ENCODE data around the gene SYT6.

Gene SYT6

DNA sequence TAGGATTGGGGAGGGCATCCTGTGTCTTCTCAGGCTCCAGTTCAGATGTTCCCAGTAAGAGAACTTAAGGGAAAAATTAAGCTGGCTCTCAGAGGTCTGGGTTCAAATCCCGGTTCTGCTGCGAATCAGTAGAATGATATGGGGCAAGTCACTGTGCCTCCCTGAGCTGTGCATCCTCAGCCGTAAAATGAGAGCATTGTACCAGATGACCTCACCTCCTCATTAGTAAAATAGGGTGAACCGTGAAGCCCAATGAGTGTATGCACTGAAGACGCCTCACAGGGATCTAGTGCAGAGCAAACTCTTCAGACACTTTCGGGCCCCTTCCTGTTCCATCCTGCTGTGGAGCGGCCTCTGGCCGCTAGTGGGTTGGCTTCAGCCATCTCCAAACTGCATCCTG is 36.0 kb downstream of the SYT6 start:
- DNase-seq: no peak

DNA sequence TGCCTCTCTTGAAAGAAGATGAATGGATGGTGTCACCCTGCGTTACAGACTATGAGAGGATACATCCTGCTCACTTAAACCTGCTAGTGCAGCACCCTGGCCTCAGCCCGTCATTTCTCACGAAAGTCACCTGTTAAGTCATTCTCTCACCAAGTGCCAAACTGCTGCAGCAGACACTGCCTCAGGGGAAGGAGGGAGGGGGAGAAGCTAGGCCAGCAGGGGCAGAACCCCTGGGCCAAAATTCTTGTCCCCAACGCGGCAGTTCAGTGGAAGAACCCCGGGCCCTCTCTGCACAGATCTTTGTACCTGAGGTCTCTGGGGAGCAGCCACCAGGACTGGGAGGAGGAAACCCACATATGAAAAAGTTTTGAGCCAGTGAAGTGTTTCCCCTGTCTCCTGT is 37.6 kb downstream of the SYT6 start:
- no peak for DNase-seq

DNA sequence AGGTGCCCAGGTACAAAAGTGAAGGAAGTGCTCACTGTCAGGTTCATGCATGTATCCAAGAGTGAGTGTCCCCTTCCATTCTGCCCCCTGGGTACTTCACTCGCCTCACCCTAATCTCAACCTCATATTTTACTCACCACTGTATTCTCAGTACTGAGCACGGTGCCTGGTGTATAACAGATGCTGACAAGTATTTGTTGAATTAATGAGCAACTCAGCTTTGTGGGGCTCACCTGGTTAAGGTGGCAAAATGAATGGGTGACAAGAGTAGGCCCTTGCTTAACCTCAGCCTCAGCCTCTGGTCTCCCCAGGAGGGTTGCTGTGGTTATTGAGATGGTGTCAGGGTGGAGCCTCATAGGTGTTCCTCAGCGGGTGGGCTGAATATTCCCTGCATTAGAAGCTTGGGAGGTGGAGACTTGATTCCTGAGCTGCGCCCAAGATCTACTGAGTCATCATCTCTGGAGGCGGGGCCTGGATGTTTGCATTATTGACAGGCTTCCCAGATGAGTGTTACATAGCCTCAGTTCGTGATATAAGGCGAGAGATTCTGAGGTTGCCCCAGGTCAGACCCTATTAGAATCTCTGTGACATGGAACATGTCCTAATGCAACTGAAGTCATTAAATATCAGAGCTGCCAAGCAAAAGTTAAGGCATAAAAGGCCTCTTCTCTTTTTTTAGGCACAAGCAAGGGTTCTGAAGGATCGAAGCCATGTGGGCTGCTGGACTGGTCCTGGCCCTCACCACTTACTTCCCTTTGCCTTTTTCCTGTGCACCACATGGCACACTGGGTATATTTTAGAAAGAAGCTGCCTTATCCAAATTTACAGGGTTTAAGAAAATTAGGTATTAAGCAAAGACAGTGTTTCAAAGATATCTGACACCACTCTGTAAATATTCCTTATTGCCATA is 39.2 kb downstream of the SYT6 start:
- DNase-seq: peak; percentile 75 to 79 (median 78)

- DNase-seq: peak; percentile 89 to 92 (median 90)
These were observed 40.1 kb downstream of the SYT6 start for GRCh38 chr1:114113411-114114184.

DNA sequence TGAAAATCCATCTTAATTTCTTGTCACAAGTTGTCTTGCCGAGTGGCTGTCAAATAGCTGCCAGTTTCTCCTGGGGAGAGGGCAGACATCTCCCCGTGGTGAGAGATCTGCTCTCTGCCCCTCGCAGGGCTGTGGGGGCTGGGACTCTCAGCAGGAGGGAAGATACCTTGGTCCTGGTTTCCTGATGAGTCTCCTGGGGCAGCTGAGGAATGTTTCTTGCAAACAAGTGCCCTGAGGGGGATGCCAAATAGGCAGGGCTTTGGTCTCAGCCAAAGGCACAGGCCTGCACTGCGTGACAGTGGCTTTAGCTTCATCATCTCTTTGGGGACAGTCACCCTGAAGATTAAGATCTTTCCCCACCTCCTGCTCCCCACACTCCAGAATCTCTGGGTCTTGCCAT is 40.9 kb downstream of the SYT6 start:
- no peak for DNase-seq

DNA sequence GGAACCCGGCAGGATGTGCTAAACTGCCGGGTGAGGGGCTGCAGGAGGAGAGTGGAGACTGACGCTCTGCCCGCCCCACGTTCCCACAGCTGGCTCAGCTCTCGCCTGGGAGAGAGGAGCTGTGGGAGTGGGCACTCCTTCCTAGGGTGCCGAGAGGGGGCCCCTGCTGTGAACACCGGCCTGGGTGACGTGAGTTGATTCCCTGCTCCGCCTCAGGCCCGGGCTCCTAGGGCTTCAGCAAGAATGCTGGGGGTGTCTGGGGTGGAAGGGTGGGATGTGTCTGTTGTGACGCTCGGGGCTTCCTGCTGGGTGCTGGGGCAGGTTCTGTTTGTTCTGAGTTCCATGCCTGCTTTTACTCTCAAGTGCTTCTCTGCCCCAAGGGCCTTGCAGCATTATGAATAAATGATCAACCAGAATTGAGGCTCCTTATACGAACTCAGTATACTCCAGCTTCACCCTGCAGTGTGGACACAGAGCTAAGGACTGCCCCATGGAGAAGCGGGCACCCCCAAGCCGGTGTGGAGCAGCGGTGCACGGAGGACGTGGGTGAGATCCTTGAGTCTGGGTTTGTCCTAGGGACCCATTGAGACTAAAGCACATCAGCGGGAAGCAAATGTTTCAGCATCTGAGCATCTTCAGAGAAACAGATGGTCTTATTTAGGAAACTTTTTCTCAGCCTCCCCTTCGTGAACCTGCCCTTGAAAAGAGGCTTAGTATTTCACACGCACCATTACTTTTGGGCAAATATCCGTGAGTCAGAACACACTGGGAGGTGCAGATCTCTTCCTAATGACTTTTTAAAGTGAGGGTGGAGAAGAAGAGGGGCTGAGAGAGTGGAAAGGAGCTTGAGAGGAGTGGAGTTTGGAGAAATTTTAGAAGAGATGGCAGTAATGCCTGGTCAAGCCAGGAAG is 41.7 kb downstream of the SYT6 start:
- no peak for DNase-seq

- DNase-seq: peak; percentile 50 to 69 (median 60)
These were observed 43.7 kb downstream of the SYT6 start for GRCh38 chr1:114109981-114110380.

DNA sequence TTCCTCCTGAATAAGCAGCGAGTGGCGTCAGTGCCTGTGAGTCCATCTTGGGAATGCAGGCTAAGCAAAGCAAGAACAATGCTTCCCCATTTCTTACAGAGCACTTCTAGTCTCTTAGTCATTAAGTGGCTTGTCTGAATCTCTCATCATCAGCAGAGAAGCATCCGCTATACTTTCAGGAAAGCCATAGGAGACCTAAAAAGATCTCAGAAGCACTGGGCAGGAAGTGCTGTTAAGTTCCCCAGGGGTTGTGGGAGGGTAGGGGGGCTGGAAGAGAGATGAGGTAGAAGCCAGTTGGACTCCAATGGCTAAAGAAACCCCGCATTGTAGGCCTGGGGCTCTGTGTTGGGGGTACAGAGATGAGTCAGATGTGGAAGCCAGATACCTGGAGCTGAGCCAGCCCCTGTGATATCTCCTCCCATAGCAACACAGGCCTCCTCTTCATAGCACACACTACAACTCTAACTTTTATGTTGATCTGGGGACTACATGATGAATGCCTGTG is 44.9 kb downstream of the SYT6 start:
- peak; percentile 87 to 96 (median 93) for DNase-seq

DNA sequence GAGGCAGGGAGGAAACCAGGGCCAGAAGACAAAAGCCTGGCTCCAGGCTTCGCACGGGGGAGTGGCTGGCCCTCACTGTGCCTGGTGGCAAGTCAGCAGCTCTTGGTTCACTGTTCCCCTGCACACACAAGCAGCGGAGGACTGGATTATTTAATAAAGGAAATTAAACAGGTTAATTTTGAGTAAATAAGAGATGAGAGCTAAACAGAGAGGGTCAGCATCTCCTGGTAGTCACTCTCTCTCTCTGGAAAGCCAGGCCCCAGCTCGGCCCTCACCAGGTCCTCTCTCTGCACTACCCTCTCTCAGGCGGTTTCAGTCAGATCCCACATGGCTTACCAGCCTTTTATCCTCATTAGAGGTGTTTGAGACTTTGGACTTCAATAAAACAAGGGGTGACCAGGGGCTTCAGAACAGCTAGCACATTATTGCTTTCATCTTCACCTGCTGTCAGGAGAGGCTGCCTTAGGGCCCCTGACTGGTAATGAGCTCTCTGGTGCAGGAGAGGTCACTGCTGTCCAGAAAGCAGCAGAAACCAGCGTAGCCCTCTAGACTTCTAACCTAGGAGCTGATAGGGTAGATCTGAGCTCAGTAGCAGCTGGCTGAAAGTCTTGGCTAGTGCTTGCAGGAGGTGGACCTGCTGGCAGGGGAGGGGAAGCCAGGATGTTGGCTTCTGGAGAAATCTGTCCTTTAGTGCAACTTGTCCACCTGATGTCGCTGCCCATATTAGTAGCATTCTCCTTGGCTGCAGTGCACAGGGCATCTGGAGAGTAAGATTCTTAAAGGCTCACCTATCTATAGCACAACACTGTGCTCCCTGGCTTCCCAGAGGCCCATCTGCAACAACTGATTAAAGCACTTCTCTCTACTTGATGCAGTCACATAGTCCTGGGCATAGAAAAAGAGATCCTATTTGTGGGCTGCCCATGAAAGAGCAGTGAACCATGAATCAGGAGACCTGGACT is 45.9 kb downstream of the SYT6 start:
- no peak for DNase-seq

DNA sequence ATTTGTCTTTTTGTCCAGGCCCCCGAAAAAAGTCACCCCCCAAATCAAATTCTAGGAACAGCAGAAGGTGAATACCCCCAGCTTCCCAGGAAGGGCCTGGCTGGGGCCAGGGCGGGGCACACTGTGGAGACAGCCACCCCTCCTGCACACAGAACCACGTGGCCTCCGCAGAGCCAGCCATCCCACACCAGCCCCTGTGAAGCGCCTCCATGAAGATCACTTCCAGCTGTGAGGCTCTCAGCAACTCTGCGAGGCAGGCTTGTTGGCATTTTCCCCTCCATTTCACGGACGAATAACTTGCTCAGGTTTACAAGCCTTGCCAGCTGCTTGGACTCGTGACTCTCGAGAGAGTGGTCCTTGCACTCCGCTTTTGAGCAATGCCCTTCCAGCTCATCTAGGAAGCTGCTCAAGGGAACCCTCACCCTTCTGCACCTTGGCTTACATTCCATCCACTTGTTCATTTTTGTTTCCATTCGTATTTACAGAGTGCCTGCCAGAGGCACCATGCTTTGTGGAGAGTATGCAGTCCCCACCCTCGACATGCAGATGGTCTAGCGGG is 48.2 kb downstream of the SYT6 start:
- no peak for DNase-seq

DNA sequence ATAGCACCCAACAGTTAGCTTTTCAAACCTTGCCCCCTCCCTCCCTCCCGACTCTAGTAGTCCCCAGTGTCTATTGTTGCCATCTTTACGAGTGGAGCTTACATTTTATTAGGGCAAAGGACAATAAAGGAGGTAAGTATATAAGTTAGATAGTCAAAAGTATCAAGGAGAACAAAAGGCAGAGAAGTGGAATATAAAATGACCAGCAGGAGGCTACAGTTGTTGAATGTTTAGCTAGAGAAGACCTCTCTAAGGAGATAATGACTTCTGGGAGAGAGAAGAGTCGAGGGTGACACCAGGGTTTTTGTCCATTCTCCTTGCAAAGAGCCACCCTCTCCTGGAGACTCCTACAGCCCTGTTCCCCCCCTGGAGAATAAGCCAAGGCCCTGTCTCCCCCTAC is 48.7 kb downstream of the SYT6 start:
- no peak for DNase-seq

GRCh38 chr1:114103992-114104391 is 49.7 kb downstream of the SYT6 start:
- no peak for DNase-seq

GRCh38 chr1:114102136-114102535 is 51.5 kb downstream of the SYT6 start:
- DNase-seq: no peak

DNA sequence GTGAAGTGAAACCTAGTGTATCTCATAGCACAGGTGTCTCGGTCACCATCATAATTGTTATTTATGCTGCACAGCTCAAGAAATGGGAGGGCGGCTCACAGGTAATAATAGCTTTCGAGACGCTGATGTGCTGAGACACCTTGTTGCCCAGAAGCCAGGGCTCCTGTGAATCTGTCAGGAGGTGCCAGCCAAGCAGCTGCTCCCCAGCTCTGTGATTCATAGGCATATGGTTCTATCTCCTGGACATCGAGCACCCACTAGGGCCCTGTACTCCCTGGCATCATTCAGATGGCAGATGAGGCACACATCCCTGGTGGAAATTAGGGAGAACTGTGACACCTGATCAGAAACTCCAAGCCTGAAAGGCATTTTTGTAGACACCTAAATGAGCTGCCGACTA is 53.5 kb downstream of the SYT6 start:
- no peak for DNase-seq

DNA sequence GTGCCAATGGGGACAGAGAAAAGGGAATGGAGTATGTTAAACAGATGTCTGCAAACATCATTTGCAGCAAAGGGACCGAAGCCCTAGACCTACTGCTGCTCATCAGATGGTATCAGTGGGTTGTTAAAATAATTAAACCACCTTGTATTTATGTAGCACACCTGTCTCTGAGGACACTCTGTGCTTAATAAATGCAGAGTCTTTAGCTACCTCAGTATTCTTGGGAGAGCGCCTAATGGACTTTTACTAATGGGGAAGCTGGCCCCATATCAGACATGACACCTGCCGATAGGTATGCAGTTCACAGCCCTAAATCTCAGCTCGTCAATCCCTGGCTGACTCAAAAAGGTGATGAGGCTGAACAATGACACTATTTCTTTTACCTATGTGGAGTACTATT is 54.4 kb downstream of the SYT6 start:
- DNase-seq: no peak

DNA sequence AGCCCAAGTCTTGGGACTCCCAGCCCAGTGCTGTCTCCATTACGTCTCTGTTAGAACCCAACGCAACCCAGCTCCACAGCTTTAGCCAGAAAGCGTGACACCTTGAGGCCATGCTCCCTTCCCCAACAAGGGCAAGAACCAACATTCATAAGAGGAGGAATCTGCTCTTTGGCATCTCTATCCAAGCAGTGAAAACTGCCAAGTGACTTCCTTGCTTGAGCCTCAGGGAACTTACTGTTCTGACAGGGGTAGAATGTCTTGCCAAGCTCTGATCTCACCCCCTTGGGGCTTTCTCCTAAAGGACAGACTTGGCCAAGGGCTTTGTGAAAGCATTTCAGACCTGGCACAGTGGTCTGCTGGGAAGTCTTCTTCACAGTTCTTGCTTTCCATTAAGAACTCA is 56.6 kb downstream of the SYT6 start:
- DNase-seq: no peak

DNA sequence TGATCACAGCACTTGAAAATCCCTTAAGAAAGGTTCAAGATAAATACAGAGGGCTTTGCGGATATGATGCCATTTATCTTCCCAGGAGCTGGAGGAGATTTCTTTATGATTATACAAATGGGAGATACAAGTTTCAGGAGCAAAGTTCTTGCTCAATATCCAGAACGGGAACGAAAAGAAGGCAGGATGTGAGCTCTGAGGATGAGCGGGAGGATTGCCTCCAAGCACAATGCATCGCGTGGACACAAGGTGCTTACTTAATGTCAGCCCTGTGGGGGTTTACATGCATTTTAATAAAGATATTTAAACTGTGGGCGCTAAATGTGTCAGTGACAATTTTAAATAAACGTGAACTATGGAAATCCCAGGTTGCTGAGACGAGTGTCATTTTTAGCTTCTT is 59.0 kb downstream of the SYT6 start:
- DNase-seq: no peak

DNA sequence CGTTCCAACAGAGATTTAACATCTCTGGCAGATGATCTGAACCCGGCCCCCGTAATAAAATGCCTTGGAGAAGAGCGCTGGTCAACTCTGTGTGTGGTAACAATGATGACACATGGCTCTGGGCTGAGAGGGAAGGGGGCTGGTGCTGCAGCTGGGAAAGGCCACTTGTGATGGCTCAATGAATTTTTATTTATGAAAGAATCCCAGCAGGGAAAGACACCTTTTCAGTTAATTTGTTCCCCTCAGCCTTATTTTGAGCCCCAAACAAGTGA is 59.4 kb downstream of the SYT6 start:
- DNase-seq: peak; percentile 61 to 76 (median 68)

GRCh38 chr1:114093624-114094362 is 59.9 kb downstream of the SYT6 start:
- DNase-seq: peak; percentile 35 to 61 (median 61)

DNA sequence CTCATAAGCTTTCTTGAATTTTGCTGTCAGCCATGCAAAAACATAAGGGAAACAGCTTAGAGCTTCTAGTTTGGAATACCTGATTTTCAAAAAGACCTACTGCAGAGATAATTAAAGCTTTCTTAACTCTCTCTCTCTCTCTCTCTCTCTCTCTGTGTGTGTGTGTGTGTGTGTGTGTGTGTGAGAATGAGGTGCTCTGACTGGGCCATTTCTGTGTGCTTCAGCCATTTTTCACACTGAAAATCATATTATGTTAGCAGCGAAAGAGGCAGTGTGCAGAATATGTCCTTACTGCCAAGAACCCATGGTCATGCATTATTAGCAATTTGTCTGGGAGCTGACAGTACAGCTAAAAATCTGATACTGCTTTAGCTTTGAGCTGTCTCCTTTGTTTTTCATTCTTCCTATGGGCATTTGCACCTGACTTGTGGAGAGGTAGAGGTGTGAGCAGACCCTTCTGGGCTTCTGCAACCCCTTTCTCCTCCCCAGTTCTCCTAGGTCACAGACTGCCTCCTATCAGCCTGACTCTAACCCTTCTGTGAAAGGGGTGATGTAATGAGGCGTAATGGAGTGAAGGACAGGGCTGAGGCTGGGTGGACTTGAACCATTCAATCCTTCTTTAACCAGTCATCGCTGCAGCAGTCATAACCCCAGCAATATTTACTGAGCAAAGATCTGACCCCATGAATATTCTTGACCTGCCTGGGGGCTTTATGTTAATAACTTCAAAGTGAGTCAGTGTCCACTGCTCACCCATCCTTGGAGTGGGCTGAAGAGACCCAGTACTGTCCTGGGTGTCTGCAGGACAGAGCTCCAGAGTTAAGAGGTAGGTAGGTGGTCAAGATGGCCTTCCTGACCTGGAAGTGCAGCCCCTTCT is 61.2 kb downstream of the SYT6 start:
- no peak for DNase-seq

Data from suppressor macrophage treated with lipopolysaccharide for 1 hour (primary cell).